Dermis microvascular lymphatic vessel endothelial cell (primary cell): ENCODE data around the gene SMO. TPM values are rescaled to one million over a fixed set of nuclear protein-coding genes. Genes with fewer than 3 reads are reported as not detected.
A peak's percentile ranks its signal among the peaks of the same experiment; 100 is the strongest.
"Not testable (repeated sequence)": the region's sequence is repeated elsewhere in the genome, so short reads cannot be mapped to it uniquely, and the experiment has no call there.

Experiments used
- DNase-seq, 2 donors: peaks; one replicate each; pipeline versions ENCODE4 v3.0.0 to v3.0.0-alpha.2; 2010; ENCODE audit warnings: low read depth in 2 of 2
- total RNA-seq: library from RNA; depleted of rRNA; stranded (reverse); fragments of >200 nt; gene quantifications from 2 replicates; pipeline ENCODE4 v1.2.1, GENCODE V29; 2014

The SMO gene
- total RNA-seq, 1 donor from 2014 or later = 2.3 TPM

DNA sequence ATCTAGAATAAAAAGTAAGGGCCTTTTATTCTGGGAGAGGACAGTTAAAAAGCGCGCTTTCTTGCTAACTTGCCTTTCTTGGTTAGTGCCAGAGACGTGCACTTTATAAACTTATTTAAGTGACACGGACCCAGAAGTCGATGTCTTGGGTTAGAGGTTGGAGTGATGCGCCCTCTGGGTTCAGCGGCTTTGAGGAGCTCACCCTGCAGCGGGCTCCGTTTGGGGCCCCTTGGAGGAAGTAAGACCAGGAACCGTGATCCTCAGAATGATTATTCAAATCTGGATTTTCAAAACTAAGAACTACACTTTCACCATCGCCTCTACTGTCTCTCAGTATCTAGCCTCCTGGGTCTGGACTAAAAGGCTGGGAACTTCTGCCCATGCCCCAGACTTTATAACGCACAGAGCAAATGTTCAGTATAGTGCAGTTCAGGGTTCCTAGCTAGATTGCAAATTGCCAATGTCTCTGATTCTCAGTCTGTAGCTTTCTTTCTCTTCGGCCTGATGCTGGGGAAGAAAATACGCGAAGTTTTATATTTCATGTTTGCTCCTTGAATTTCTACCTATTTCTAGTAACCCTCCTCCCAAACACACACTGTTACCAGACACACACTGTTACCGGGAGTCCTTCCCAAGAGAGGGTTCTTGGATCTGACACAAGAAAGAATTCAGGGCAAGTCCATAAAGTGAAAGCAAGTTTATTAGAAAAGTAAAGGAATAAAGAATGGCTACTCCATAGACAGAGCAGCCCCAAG lies 18.6 kb upstream of the SMO start:
- no peak for DNase-seq

GRCh38 chr7:129170441-129171021 lies 17.9 kb upstream of the SMO start:
- no peak for DNase-seq

GRCh38 chr7:129173861-129174260 lies 14.6 kb upstream of the SMO start:
- not testable (repeated sequence) for DNase-seq

GRCh38 chr7:129176916-129177710 lies 11.3 kb upstream of the SMO start:
- peak in 1 of 2 donors; percentile 24 for DNase-seq

DNA sequence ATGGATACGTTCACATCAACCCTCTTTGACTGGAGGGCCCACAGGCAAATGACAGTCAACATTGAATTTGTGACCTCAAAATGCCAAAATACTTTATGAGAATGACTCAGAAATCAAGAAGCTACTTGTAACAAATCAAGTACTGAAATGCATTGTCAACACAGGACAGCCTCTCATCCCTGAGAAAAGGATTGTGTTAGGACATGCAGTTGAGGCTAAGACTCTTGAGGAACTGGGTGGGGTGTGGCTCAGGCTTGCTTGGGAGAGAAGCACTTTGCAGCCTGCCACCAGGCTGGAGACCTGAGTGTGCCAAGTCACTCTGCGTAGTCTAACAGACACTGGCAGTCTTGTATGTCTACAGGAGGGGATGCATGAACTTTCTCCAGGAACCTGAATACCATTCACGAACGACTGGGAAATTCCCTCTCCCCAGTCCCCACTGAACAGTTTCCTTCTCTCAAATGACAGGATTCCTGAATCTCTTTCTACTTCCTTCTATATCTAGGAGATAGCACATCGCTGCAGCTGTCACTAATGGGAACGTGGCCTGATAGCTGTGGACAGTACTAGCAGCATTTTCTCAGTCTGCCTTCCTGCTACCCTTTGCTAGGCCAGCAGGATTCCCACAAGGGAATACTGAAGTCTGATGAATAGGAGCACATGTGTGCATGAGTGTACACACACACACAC lies 3.3 kb upstream of the SMO start:
- DNase-seq = no peak

- DNase-seq = no peak
Observed at GRCh38 chr7:129186749-129187260, 1.6 kb upstream of the SMO start.

DNA sequence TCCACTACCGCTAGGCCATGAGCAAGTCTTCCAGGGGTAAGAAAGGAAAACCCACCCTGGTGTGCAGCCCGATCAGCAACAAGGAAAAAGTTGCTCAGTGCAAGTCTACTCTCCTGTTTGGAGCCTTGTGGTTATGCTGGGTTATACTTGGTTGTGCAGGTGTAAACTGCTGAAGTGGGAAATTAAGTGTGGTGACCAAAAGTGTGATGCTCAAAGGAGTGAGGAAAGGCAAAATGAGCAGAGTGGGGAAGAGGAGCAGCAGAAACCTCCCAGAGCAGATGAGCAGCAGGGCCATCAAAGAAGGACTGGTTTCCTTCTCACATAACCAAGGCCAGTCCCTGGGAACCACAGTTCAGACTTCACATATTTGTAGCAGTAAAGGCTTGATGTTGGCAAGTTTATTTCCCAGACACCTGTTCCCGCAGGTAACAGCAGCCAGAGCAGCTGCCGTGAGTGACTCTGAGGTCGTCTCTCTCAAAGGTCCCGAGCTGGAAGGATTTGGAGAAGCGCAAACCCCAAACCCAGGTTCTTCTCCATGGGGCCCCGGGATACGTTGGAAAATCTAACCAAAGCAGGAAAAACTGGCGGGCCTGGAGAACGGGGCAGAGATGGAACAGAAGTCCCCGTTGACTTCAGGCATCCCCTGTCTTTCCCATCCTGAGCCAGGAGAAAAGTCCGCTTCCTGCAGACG lies 607 bp upstream of the SMO start:
- DNase-seq = no peak

DNA sequence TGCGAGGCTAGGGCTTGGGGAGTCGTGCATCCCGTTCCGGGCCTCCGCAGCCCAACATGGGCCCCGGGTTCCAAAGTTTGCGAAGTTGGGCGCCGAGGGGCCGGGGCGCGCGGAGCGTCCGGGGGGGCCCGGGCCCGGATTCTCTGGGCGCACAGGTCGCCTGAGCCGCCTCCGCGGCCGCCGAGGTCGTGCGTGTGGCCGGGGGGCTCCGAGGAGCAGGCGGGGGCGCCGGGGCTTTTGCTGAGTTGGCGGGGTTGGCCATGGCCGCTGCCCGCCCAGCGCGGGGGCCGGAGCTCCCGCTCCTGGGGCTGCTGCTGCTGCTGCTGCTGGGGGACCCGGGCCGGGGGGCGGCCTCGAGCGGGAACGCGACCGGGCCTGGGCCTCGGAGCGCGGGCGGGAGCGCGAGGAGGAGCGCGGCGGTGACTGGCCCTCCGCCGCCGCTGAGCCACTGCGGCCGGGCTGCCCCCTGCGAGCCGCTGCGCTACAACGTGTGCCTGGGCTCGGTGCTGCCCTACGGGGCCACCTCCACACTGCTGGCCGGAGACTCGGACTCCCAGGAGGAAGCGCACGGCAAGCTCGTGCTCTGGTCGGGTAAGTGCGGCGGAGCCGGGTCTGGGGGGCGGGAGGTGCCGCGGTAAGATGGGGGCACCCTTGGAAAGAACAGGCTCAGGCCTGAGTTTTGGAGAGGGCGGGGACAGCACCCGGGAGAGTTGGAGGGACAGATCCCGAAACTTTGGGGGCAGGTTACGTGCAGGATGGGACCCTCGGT lies 643 bp downstream of the SMO start:
- DNase-seq = peak in 1 of 2 donors; percentile 25

DNA sequence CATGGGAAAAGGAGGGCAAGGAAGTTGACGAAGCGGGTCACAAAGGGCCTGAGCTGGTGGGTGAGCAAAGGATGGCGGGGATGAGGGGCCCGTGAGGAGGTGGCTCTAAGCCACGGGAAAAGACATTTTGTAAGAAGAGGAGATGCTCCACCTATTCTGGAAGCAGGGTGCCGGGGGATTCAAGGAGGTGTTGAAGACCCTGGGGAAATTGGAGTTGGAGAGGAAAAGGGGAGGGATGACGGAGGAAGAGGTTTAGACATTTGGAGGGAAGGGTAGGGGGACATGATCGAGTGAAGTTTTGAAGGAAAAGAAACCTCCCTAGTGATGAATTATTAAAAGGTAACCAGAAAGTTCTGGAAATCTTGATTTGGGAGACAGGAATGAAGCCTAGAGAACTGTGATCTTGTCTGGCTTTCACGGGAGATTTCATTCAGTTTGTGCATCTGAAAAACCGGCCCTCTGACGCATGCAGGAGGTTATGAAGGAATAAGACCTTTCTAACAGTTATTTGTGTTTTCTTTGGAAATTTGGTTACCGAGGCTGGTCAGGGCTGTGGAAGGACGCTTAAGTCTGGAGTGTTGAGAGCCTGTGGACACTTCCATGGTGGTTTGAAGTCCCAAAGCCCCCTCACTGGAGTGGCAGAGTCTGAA lies 1.4 kb downstream of the SMO start:
- no peak for DNase-seq

DNA sequence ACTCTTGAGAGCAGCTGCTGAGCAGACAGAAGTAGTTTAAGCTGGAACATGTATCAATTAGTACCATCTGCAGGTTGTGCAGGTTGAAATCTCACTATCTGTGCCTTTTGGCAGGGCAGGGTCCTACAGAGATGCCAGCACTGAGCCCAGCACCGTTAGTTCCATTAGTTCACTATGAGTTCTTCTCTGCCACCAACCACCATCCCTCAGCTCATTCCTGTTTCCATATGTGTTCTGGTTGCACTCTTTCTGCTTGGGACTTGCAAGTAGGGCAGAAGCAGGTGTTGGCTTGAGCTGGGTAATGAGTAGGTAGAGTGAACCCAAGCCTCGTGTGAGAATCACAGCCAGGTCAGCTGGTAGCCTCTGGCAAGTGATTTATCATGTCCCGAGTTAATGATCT lies 2.8 kb downstream of the SMO start:
- no peak for DNase-seq

- DNase-seq = no peak
Observed at GRCh38 chr7:129193892-129194291, 5.5 kb downstream of the SMO start.

GRCh38 chr7:129197771-129198170 lies 9.3 kb downstream of the SMO start:
- no peak for DNase-seq

- no peak for DNase-seq
Observed at GRCh38 chr7:129199406-129199805, 11.0 kb downstream of the SMO start.

DNA sequence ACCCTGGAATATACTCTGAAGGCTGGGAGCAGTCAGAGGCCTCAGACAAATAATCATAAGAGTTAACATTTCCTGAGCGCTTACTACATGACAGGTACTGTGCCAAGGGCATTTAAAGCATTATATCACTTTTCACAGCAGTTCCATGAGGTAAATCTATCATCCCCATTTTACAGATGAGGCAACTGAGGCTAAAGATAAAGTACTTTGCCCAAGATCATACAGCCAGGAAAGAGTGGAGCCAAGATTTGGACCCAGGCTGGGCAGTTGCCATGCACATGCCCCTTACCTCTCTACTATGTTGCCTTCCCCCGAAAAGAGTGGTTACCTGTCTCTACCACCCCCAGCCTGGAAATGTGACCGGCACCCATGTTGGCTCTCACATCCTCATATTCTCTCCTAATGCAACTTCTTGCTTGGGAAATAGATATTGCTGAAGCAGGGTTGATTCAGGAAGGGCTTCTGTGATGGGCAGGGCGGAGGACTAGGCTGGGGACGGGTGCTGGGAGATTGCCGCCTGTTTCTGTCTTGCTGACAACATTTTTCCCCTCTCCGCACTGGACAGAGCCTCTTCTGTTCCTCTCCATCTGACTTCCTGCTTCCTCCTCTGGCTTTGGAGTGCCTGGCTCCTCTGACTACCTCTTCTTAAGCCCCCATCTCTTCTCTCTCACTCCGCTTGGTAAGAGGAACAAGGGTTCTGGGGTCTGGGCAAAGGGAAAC lies 13.8 kb downstream of the SMO start:
- no peak for DNase-seq

DNA sequence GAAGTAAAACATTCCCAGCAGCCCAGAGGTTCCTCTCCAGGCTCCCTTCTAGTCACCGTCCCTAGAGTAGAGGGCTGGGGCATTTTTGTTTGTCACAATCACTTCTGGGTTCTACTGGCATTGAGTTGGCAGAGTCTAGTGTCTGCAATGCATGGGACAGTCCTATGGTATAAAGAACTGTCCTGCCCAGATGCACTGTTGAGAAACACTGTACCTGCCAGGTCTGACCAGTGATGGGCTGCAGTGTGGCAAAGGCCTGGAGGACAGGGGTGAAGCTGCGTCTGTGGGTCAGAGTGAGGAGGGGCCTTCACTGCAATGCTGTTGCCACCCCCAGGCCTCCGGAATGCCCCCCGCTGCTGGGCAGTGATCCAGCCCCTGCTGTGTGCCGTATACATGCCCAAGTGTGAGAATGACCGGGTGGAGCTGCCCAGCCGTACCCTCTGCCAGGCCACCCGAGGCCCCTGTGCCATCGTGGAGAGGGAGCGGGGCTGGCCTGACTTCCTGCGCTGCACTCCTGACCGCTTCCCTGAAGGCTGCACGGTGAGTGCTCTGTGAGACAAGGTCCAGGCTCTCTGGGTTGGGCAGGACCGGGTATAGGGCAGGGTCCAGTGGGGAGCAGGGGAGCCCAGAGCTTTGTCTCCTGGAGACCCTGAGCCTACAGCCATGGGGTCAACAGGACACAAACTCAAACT lies 14.8 kb downstream of the SMO start:
- DNase-seq = no peak

- DNase-seq = no peak
Observed at GRCh38 chr7:129205126-129205818, 16.8 kb downstream of the SMO start.

DNA sequence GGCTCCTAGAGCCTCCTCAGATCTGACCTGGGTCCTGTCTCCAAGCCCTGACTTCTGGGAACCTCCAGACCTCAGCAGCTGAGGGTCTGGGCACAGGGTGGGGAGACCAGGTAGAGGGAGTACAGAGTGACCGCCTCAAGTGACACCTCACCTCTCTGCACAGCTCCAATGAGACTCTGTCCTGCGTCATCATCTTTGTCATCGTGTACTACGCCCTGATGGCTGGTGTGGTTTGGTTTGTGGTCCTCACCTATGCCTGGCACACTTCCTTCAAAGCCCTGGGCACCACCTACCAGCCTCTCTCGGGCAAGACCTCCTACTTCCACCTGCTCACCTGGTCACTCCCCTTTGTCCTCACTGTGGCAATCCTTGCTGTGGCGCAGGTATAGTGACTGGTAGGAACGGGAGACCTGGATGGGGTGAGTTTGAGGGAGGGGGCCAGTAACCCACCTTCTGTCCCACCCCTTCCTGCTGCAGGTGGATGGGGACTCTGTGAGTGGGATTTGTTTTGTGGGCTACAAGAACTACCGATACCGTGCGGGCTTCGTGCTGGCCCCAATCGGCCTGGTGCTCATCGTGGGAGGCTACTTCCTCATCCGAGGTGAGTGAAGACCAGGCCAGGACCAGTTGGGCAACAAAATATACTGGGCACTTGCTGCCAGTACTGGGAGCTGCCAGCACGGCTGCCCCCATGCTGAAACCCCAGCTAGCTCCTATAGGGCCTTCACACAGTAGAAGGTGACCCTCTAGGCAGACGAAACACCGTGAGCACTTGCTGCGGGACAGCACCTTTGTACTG lies 17.8 kb downstream of the SMO start:
- DNase-seq = no peak
